H1 (cell line): ENCODE measurements around the gene PLEKHG5. TPM values are rescaled to one million over a fixed set of nuclear protein-coding genes. Genes with fewer than 3 reads are reported as not detected.

Experiments
- CTCF ChIA-PET: fragments of 300-600 bp; sonication (Branson Sonifier 250); formaldehyde crosslinking; loops from one replicate; lab custom pipeline; 2021; ENCODE audit not compliant: partially characterized antibody; lab: Charles Lee
- POLR2A ChIA-PET: fragments of 300-600 bp; sonication (Branson Sonifier 250); formaldehyde crosslinking; loops from one replicate; lab custom pipeline; 2021; ENCODE audit warnings: inconsistent platforms; ENCODE audit not compliant: partially characterized antibody; lab: Charles Lee
- DNase-seq, 2 experiments: peaks; one replicate each; pipeline versions ENCODE4 v3.0.0 to v3.0.0-alpha.2; 2010 to 2022; ENCODE audit warnings: low spot score in 2 of 2, low read depth in 1 of 2, mixed read lengths in 1 of 2
- FAIRE-seq: peaks from 2 replicates; lab custom pipeline; 2011; peaks lifted over from hg19 to GRCh38; lab: Jason Lieb, UNC
- H2AFZ ChIP-seq: 2 replicates; pipeline ENCODE4 v1.8.1; 2012; ENCODE audit warnings: low read length, inconsistent platforms
- H2AK5ac ChIP-seq: 2 replicates; pipeline ENCODE4 v1.6.1; 2013; ENCODE audit warnings: low read depth, low read length
- H2BK120ac ChIP-seq: replicated peaks from 2 replicates; pipeline ENCODE3; 2013; ENCODE audit warnings: low read depth, low read length, inconsistent platforms
- H2BK12ac ChIP-seq: 2 replicates; pipeline ENCODE4 v1.6.1; 2013; ENCODE audit warnings: low read depth, low read length
- H2BK15ac ChIP-seq: 2 replicates; pipeline ENCODE4 v1.6.1; 2013; ENCODE audit warnings: low read length
- H2BK20ac ChIP-seq: 2 replicates; pipeline ENCODE4 v1.6.1; 2013; ENCODE audit warnings: low read length
- H2BK5ac ChIP-seq: 2 replicates; pipeline ENCODE4 v1.6.1; 2013; ENCODE audit warnings: low read depth, low read length
- H3K14ac ChIP-seq: 2 replicates; pipeline ENCODE4 v1.6.1; 2013; ENCODE audit warnings: inconsistent platforms; ENCODE audit not compliant: insufficient read length
- H3K18ac ChIP-seq: 2 replicates; pipeline ENCODE4 v1.6.1; 2013; ENCODE audit warnings: low read length; ENCODE audit errors: extremely low read depth
- H3K23ac ChIP-seq: 2 replicates; pipeline ENCODE4 v1.6.1; 2013; ENCODE audit warnings: inconsistent platforms; ENCODE audit not compliant: insufficient read length
- H3K23me2 ChIP-seq: 2 replicates; pipeline ENCODE4 v1.6.1; 2013; ENCODE audit warnings: low read depth, low read length
- H3K27ac ChIP-seq: 2 replicates; pipeline ENCODE4 v1.6.1; 2011; ENCODE audit warnings: low read depth, low read length, inconsistent platforms
- H3K27me3 ChIP-seq, 4 experiments: replicated peaks in 1 of 4; 1 replicate in 1 of 4; 2 replicates in 3 of 4; pipeline versions ENCODE4 v1.6.1 to v1.8.1; 2011 to 2013; ENCODE audit warnings: low read length in 3 of 4, mild to moderate bottlenecking in 3 of 4, inconsistent platforms in 2 of 4, mixed read lengths in 2 of 4, moderate library complexity in 1 of 4; ENCODE audit not compliant: control insufficient read depth in 3 of 4, insufficient read depth in 3 of 4; ENCODE audit errors: extremely low read depth in 1 of 4
- H3K36me3 ChIP-seq, 4 experiments: 2 replicates each; pipeline versions ENCODE4 v1.6.1 to v1.8.1; 2011 to 2013; ENCODE audit warnings: mild to moderate bottlenecking in 4 of 4, low read length in 3 of 4, moderate library complexity in 2 of 4, control low read depth in 1 of 4, inconsistent platforms in 1 of 4; ENCODE audit not compliant: insufficient read depth in 4 of 4, control insufficient read depth in 2 of 4
- H3K4ac ChIP-seq: replicated peaks from 2 replicates; pipeline ENCODE3; 2013; ENCODE audit warnings: low read length, low read depth, mixed read lengths, inconsistent platforms; ENCODE audit not compliant: insufficient read length
- H3K4me1 ChIP-seq, 4 experiments: replicated peaks in 1 of 4; 1 replicate in 1 of 4; 2 replicates in 3 of 4; pipeline versions ENCODE4 v1.6.1 to v1.8.1; 2011 to 2013; ENCODE audit warnings: low read length in 3 of 4, inconsistent platforms in 2 of 4, mixed read lengths in 1 of 4; ENCODE audit not compliant: insufficient read depth in 4 of 4, control insufficient read depth in 3 of 4
- H3K4me2 ChIP-seq, 2 experiments: 2 replicates each; pipeline versions ENCODE4 v1.6.1 to v1.8.1; 2011 to 2013; ENCODE audit warnings: low read depth in 2 of 2, low read length in 2 of 2, control low read depth in 1 of 2, inconsistent platforms in 1 of 2, mild to moderate bottlenecking in 1 of 2; ENCODE audit not compliant: insufficient read depth in 1 of 2
- H3K4me3 ChIP-seq, 4 experiments: fragments of 200-600, 300-600 bp in 1 of 4; sonication (generic), shearing (Covaris generic), sonication (Bioruptor Twin) in 1 of 4; 2 replicates each; pipeline versions ENCODE4 v1.5.1 to v1.8.1; 2011 to 2016; ENCODE audit warnings: low read length in 4 of 4, low read depth in 3 of 4, control low read depth in 2 of 4, inconsistent platforms in 2 of 4, mild to moderate bottlenecking in 2 of 4, mixed read lengths in 1 of 4, moderate library complexity in 1 of 4; ENCODE audit not compliant: insufficient read depth in 2 of 4; ENCODE audit errors: extremely low read depth in 1 of 4
- H3K56ac ChIP-seq: replicated peaks from 2 replicates; pipeline ENCODE3; 2013; ENCODE audit warnings: low read depth, mild to moderate bottlenecking, mixed read lengths, low read length, inconsistent platforms; ENCODE audit not compliant: insufficient read length
- H3K79me1 ChIP-seq: 2 replicates; pipeline ENCODE4 v1.6.1; 2013; ENCODE audit warnings: low read depth, low read length, control low read depth
- H3K79me2 ChIP-seq, 2 experiments: 2 replicates each; pipeline versions ENCODE4 v1.6.1 to v1.8.1; 2012 to 2013; ENCODE audit warnings: low read length in 2 of 2, mild to moderate bottlenecking in 2 of 2, inconsistent platforms in 1 of 2; ENCODE audit not compliant: insufficient read depth in 2 of 2, control insufficient read depth in 1 of 2
- H3K9ac ChIP-seq, 4 experiments: replicated peaks in 1 of 4; 1 replicate in 1 of 4; 2 replicates in 3 of 4; pipeline versions ENCODE4 v1.6.1 to v1.8.1; 2011 to 2013; ENCODE audit warnings: low read depth in 3 of 4, low read length in 3 of 4, control low read depth in 2 of 4, mild to moderate bottlenecking in 2 of 4, moderate library complexity in 2 of 4, inconsistent platforms in 1 of 4; ENCODE audit errors: extremely low read depth in 1 of 4
- H3K9me3 ChIP-seq, 2 experiments: 2 replicates each; pipeline versions ENCODE4 v1.6.1 to v1.8.1; 2012 to 2013; ENCODE audit warnings: mild to moderate bottlenecking in 2 of 2, moderate library complexity in 2 of 2, control low read depth in 1 of 2, inconsistent platforms in 1 of 2, low read depth in 1 of 2, low read length in 1 of 2, mixed read lengths in 1 of 2; ENCODE audit not compliant: insufficient read depth in 2 of 2
- H4K20me1 ChIP-seq, 2 experiments: replicated peaks in 1 of 2; 2 replicates each; pipeline versions ENCODE3 to v1.8.1; 2011 to 2013; ENCODE audit warnings: inconsistent platforms in 2 of 2, low read length in 2 of 2, mild to moderate bottlenecking in 1 of 2; ENCODE audit not compliant: insufficient read depth in 2 of 2, control insufficient read depth in 1 of 2
- H4K5ac ChIP-seq: 2 replicates; pipeline ENCODE4 v1.6.1; 2013; ENCODE audit warnings: low read length, low read depth, mixed read lengths, inconsistent platforms; ENCODE audit not compliant: insufficient read length
- H4K8ac ChIP-seq: 2 replicates; pipeline ENCODE4 v1.8.0; 2013; ENCODE audit warnings: mild to moderate bottlenecking, moderate library complexity, low read length, inconsistent platforms; ENCODE audit not compliant: insufficient read depth; ENCODE audit errors: extremely low read depth
- H4K91ac ChIP-seq: replicated peaks from 2 replicates; pipeline ENCODE3; 2013; ENCODE audit warnings: low read length, mixed read lengths, inconsistent platforms; ENCODE audit not compliant: insufficient read length
- GTF2F1 ChIP-seq: IDR thresholded peaks from 2 replicates; pipeline ENCODE4 v1.6.1; 2012; ENCODE audit warnings: low read depth, low read length, improper control_type of control experiment, borderline replicate concordance
- RAD21 ChIP-seq, 2 experiments: IDR thresholded peaks in 1 of 2; conservative IDR thresholded peaks in 1 of 2; 2 replicates each; pipeline ENCODE4 v1.6.1; 2011; ENCODE audit warnings: low read depth in 2 of 2, low read length in 2 of 2, improper control_type of control experiment in 1 of 2, inconsistent platforms in 1 of 2, mild to moderate bottlenecking in 1 of 2, moderate library complexity in 1 of 2
- RBBP5 ChIP-seq: IDR thresholded peaks from 2 replicates; pipeline ENCODE4 v1.7.1; 2012; ENCODE audit warnings: low read depth, mild to moderate bottlenecking, inconsistent platforms, low read length, moderate library complexity, borderline replicate concordance
- SAP30 ChIP-seq: fragments of 300-600 bp; sonication (generic); IDR thresholded peaks from 2 replicates; pipeline ENCODE4 v1.7.1; 2012; ENCODE audit warnings: low read length, moderate library complexity, mild to moderate bottlenecking, inconsistent platforms; ENCODE audit not compliant: insufficient read depth, insufficient replicate concordance
- SP4 ChIP-seq: IDR thresholded peaks from 2 replicates; pipeline ENCODE4 v1.6.1; 2012; ENCODE audit warnings: low read length, inconsistent platforms
- SUZ12 ChIP-seq: fragments of 200-600 bp; sonication (generic); IDR thresholded peaks from 2 replicates; pipeline ENCODE4 v1.6.1; 2012; ENCODE audit warnings: mild to moderate bottlenecking, inconsistent platforms, low read length, moderate library complexity, mixed read lengths
- TCF12 ChIP-seq: IDR thresholded peaks from 2 replicates; pipeline ENCODE4 v1.6.1; 2011; ENCODE audit warnings: low read depth, mild to moderate bottlenecking, low read length
- WGBS, 2 experiments: shearing (Covaris generic) in 1 of 2; methylation state at CpG; one replicate each; pipeline versions ENCODE4 v1.1.6 to v1.1.7; 2013 to 2015; ENCODE audit warnings: low lambda C conversion rate in 2 of 2, mixed read lengths in 2 of 2, inconsistent platforms in 1 of 2, low coverage in 1 of 2, missing lambda C conversion rate in 1 of 2; ENCODE audit not compliant: insufficient replicate concordance in 2 of 2, insufficient coverage in 1 of 2, insufficient read length in 1 of 2; ENCODE audit errors: extremely low coverage in 1 of 2, missing lambda C conversion rate in 1 of 2; 5-methylcytosine and 5-hydroxymethylcytosine counted together
- polyA plus RNA-seq, 7 experiments: library from polyadenylated mRNA; depleted of rRNA in 3 of 7; stranded (reverse) in 5 of 7; unstranded in 2 of 7; fragments of >200 nt in 5 of 7; fragments of 200-250 nt in 2 of 7; gene quantifications; 1 replicate in 5 of 7; 2 replicates in 1 of 7; 4 replicates in 1 of 7; pipeline versions ENCODE4 v1.2.1 to v1.2.3, GENCODE V29; 2011 to 2013; ENCODE audit warnings: missing spikeins in 2 of 7, mixed read lengths in 2 of 7
- total RNA-seq: library from RNA; stranded (reverse); fragmentation: NEBNext Ultra II Directional; extraction: Animal tissue kit (Norgen Biotek cat#: 25700); gene quantifications from 2 replicates; pipeline ENCODE4 v1.2.1, GENCODE V29; 2021
- TF ChIP-seq, protein P1 (sequence below), 3 experiments: IDR thresholded peaks; 1 replicate in 2 of 3; 2 replicates in 1 of 3; pipeline versions ENCODE4 v1.5.1 to v1.6.1; 2011; ENCODE audit warnings: low read length in 3 of 3, mild to moderate bottlenecking in 3 of 3, inconsistent platforms in 2 of 3, low read depth in 1 of 3, moderate library complexity in 1 of 3; ENCODE audit not compliant: insufficient read depth in 1 of 3; ENCODE audit errors: control extremely low read depth in 1 of 3
- TF ChIP-seq, protein P2 (sequence below): IDR thresholded peaks from 2 replicates; pipeline ENCODE4 v1.6.1; 2012; ENCODE audit warnings: inconsistent platforms

Gene PLEKHG5
- total and polyA plus RNA-seq, 2 of the 8 experiments (the other 6 are each of a cell fraction or from before 2014, with no cell fraction given) = 10.4 to 13.8 TPM

GRCh38 chr1:6464514-6464836 is 27.0 kb downstream of the PLEKHG5 start:
- Histone ChIP-seq H3K9me3 (no peaks in the 10 kb centered on the region), H3K36me3 (peaks cover 3 to 14% (median 10%) of the 10 kb centered on the region in 4 experiments; a peak in 4 of 8 replicates), H2AK5ac (0 out of 2 replicates have a peak overlapping the region, but pooled peaks have one; percentile 26), H4K91ac (no peak overlapping the region), H3K14ac (no peak overlapping the region), H4K5ac (no peak overlapping the region), H3K27ac (no peak overlapping the region), H3K18ac (no peak overlapping the region), H4K20me1 (peaks cover 0 to under 1% of the 10 kb centered on the region in 2 experiments), H2BK120ac (no peak overlapping the region), H3K9ac (no peak overlapping the region), H3K4me1 (peaks cover 0 to 20% (median 13%) of the 10 kb centered on the region in 4 experiments; a peak in 5 of 7 replicates), H2BK20ac (no peak overlapping the region), H3K4me2 (no peak overlapping the region), H3K23me2 (no peaks in the 10 kb centered on the region; the same call in 1 of the 2 replicates), H3K79me2 (no peaks in the 10 kb centered on the region), H2BK5ac (no peak overlapping the region), H3K27me3 (peaks cover 0 to 7% (median 4%) of the 10 kb centered on the region in 4 experiments; a peak in 3 of 7 replicates), H3K56ac (no peak overlapping the region), H2BK12ac (no peak overlapping the region), H3K4me3 (no peak overlapping the region), H2AFZ (no peak overlapping the region), H3K79me1 (no peaks in the 10 kb centered on the region), H3K4ac (no peak overlapping the region), H2BK15ac (no peak overlapping the region), H4K8ac (no peak overlapping the region), H3K23ac (no peak overlapping the region)
- ChIA-PET CTCF (interaction anchor here (0.8 to 6.1 kb wide), 9 partner anchors 8 to 42 kb away, joined by 3 to 31 read pairs (median 8); no protein-coding TSS in a partner anchor), POLR2A (interaction anchor here (0.6 to 13.7 kb wide), 4 partner anchors 11 to 22 kb away, joined by 3 to 123 read pairs (median 4); no protein-coding TSS in a partner anchor)
- no peak for DNase-seq
- no peak for FAIRE-seq
- 81% methylated on average over 7 of the region's 7 CpGs; no CpG with 5 or more reads in 1 of the 2 experiments for WGBS, 2 experiments
- peak in 1 of 2 experiments; percentile 18; a peak in 1 of 4 replicates for TF ChIP-seq RAD21 (IDR thresholded peaks at IDR 0.05 in 1 of 2, conservative IDR thresholded peaks at IDR 0.05 in 1 of 2; ENCODE audit: low read depth in 2 of 2, low read length in 2 of 2)
- TF ChIP-seq, protein P1, sequence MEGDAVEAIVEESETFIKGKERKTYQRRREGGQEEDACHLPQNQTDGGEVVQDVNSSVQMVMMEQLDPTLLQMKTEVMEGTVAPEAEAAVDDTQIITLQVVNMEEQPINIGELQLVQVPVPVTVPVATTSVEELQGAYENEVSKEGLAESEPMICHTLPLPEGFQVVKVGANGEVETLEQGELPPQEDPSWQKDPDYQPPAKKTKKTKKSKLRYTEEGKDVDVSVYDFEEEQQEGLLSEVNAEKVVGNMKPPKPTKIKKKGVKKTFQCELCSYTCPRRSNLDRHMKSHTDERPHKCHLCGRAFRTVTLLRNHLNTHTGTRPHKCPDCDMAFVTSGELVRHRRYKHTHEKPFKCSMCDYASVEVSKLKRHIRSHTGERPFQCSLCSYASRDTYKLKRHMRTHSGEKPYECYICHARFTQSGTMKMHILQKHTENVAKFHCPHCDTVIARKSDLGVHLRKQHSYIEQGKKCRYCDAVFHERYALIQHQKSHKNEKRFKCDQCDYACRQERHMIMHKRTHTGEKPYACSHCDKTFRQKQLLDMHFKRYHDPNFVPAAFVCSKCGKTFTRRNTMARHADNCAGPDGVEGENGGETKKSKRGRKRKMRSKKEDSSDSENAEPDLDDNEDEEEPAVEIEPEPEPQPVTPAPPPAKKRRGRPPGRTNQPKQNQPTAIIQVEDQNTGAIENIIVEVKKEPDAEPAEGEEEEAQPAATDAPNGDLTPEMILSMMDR (IDR thresholded peaks at IDR 0.05; ENCODE audit: control extremely low read depth in 1 of 3, insufficient read depth in 1 of 3, low read depth in 1 of 3, low read length in 3 of 3) = peak in 1 of 3 experiments; percentile 14; a peak in 1 of 4 replicates
- no peak for TF ChIP-seq SP4
- TF ChIP-seq SAP30 = no peak
- no peak for TF ChIP-seq TCF12
- TF ChIP-seq GTF2F1 = no peak
- no peak for TF ChIP-seq RBBP5
- no peak for TF ChIP-seq SUZ12
- TF ChIP-seq, protein P2, sequence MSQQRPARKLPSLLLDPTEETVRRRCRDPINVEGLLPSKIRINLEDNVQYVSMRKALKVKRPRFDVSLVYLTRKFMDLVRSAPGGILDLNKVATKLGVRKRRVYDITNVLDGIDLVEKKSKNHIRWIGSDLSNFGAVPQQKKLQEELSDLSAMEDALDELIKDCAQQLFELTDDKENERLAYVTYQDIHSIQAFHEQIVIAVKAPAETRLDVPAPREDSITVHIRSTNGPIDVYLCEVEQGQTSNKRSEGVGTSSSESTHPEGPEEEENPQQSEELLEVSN = no peak
